ENCODE data around the gene SLIT3. TPM values are rescaled to one million over a fixed set of nuclear protein-coding genes. Genes with fewer than 3 reads are reported as not detected.
A peak's percentile ranks its signal among the peaks of the same experiment; 100 is the strongest.

Gene SLIT3
- total RNA-seq, 1 donor from 2014 or later, result 42.4 TPM

DNA sequence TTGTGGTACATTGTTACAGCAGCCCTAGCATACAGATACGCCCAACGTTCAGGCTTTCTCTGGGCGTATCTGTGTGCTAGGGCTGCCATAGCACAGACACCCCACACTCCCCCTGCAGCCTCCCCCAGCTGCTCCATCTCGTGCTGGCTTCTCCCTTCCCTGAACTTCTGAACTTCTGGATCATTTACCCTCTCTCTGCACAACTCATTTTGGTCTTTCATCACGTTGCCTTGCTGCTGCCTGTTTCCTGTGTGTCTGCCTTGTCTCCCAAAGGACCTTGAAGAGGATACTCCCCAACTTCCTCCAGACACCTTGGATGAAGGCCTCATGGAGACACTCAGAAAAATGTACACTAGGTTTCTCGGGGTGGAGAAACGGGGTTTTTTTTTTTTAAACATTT is 37.3 kb downstream of the SLIT3 start:
- no peak for DNase-seq

DNA sequence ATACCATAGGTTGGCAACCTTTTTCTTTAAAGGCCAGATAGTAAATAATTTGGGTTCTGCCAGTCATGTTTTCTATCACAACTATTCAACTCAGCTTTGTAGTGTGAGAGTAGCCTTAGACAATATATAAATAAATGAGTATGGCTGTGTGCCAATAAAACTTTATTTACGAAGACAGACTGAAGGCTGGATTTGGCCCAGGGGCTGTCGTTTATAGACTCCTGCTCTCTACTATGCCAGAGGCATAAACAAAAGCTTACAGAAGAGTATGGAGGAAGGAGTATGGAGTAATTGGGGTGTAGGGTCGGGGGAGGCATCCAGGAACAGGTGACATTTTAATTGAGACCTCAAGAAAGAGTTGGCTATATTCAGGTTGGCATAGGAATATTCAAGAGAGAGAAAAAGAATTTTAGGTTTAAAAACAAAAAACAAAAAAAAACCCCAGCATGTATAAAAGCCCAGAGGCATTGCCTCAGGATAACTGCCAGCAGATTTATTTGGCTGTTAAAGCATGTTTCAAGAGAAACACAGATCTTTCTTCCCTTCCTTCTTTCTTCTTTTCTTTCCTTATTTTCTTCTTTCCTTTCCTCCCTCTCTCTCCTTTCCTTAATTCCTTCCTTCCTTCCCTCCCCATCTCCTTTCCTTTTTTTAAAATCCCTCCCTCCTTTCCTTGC is 39.9 kb downstream of the SLIT3 start:
- no peak for DNase-seq

- peak; percentile 91 for DNase-seq
Measured at GRCh38 chr5:169258372-169259000, 42.5 kb downstream of the SLIT3 start.

DNA sequence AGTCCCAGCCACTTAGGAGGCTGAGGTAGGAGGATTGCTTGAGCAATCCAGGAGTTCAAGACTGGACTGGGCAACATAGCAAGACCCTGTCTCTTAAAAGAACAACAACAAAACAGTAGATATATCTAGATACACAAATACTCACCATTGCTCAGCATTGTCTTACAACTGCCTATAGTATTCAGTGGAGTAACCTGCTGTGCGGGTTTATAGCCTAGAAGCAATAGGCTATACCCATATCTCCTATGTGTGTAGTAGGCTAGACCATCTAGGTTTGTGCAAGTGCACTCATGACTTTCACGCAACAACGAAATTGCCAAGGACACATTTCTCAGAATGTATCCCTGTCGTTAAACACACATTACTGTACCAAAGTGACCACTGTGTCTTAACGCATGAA is 44.7 kb downstream of the SLIT3 start:
- DNase-seq, result no peak

- DNase-seq, result no peak
Measured at GRCh38 chr5:169253071-169253470, 47.9 kb downstream of the SLIT3 start.

DNA sequence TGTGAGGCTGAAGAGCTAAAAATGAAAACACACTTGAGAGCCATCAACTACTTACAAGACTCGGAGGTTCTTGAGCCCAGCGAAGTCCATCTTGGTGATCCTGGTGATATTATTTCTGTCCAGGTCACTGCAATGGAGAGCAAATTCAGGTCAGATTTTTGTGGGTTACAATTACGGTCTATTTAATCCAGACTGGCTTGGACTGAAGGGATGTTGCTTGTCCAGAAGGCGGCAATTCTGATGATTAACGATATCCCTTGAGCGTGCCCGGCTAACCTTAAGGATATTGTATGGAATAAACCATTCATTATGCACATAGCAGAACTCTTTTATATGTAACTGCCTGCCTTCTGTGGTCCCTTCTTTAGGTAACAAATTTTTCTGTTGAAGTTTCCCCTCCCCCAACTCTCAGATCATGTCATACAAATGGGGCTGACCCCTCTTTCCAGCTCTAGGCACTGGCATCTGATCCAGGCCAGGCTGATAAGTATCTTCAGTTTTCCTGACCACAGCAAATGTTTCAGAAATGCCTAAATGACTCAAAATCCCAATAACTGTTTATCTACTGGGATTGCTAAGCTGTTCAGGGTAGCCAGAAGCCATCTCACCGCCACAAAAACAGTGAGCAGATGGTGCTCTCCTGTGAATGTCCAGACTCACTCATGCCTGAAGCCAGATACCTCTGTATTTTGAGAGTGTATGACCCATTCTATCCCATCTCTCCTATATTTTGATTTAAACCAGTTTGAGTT is 49.4 kb downstream of the SLIT3 start:
- no peak for DNase-seq

- DNase-seq, result no peak
Measured at GRCh38 chr5:169250887-169251286, 50.1 kb downstream of the SLIT3 start.

DNA sequence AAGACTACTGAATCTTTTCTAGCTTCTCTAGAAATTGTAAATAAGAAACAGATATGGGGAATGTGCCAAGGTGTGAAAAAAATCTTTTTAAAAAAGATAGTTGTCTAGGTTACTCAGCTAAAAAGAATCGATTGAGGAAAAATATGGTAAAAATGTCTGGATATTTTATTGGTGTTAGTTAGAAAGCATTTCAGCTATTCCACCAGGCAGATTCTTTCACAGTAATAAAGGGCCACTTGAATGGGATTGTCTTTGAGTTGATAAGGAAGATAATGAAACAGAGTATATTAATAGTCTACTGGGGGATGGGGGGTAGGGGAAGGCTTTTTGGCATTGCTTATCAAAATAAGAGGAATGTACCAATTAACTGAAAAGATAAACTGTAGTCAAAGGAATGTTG is 51.9 kb downstream of the SLIT3 start:
- DNase-seq, result peak; percentile 67

- DNase-seq, result peak; percentile 91
Measured at GRCh38 chr5:169248550-169248949, 52.4 kb downstream of the SLIT3 start.

GRCh38 chr5:169244812-169245211 is 56.1 kb downstream of the SLIT3 start:
- no peak for DNase-seq

DNA sequence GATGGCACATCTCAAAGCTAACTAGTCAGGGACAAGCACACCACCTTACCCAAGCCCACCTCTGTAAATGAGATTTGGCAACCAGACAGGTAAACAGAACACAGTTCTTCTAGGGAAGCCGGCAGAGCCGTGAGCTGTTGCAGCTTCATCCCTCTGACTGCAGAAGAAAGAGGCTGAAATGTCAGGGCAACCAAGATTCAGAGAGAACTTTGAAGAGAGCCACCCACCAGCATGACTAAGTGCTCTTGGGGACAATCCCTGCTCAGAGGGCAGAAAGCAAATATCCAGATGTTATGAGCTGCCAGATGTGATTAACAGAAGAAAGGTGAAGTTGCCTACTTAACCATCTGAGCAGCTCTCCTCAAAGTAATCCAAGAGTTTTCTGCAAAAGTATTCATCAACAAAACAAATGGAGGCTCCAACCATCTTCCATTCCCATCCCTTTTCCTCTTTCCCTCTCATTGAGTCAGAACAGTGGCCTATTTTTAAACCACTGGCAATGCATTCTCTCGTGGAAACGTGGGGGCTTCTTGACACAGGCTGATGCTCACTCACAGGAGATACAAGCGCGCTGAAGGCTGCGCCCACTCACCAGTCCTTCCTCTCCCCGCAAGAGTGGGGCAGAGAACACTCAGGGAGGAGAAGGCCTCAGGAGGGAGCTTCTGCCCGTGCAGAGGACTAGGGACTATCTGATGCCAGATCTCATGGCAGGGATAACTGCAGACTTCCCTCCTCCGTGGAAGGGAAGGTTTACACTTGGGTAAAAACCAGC is 57.1 kb downstream of the SLIT3 start:
- no peak for DNase-seq

GRCh38 chr5:169242849-169243186 is 58.1 kb downstream of the SLIT3 start:
- DNase-seq, result no peak

DNA sequence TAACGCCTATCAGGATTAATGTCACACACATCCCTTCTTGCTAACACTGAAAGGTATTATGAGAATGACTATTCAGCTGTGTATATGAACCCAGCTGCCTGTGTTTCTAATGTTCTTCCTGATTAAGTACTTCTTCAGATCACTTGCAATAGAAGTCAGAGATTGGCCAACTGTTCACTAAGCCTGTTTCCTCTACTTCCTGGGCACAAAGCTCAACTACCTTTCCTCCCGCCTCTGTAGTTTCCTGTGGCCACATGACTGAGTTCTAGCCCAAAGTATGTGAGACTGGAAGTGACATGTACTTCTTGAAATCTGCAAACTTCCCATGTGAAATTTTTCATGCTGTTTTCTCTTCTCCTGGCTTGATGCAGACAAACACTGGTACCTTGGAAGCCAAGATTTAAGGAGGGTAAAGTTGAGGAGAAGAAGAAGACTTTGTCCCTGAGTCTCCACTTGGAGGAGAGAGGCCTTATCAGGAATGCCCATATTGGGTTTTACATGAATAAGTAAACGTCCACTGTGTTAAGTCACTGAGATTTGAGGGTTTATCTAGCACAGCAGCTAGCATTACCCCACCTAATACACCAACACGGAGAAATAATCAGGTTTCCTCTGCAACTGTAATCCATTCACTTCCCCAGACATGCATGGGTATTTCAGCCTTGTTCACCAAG is 58.6 kb downstream of the SLIT3 start:
- no peak for DNase-seq

DNA sequence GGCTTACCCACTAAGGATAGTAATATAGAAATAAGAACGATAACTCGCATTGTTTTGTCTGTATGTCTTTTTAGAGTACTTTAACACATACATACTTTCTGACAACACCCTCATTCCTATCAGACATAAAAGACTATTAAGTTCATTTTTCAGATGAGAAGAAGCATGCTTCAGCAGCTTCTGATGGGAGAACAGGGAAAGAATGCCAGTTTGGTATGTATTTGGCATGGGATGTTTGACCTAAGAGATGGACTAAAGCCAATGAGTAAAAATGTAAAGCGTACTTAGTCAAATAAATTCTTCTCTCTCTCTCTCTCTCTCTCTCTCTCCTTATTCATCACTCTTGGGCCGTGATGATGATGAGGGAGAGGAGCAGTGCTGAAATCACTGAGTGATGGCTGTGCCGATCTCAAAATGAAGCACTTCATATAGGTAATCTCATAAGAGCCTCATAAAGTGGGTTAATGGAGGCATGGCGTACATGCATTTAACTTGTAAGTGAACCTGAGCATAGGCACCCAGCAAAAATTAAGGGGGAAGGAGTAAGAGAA is 71.5 kb downstream of the SLIT3 start:
- no peak for DNase-seq

- no peak for DNase-seq
Measured at GRCh38 chr5:169226895-169227294, 74.0 kb downstream of the SLIT3 start.

- DNase-seq, result no peak
Measured at GRCh38 chr5:169225830-169226356, 75.0 kb downstream of the SLIT3 start.

DNA sequence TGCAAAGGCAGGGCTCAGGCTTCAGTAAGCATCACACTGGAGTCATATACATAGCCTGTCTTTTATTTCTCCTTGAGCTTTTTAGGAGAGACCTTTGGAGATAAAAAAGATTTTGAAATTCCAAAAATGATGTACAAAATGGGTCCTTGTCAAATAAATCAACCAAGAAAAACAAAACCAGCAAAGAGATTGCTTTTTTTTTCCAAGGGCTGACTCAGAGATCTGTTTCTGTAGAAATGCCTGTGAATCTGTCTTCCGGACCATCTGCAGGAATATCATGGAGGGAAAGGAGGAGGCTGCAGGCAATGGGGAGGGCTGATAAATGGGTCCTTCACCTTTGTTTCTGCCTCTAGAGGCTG is 77.4 kb downstream of the SLIT3 start:
- no peak for DNase-seq

DNA sequence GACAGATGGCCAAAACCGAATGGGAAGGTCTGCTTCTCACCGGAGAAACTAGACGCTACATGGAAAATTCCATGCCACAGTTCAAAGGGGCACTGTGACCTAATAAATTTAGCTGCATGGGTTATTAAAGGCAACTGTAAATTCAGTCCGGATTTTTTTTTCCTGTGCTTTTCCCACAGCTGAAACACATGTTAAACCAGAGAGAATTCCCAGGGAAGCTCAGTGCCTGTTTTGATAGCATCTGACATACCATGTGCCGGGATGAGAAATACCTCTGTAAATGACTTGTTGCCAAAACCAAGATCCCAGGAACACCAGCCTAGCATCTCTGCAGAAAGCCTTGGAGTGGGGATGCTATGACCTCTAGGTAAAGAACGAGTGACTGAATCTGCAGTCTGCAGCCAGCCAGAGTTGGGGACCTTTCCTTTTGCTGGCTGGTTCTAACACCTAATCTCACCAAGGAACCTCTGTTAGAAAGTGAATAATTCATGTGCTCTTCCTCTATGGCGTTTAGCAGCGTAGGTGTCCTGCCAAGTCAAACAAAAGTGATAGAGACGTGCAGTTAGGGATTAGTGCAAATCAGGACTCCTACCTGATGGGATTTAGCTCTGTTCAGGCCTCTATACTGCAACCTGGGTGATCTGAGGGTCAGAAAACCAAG is 77.9 kb downstream of the SLIT3 start:
- no peak for DNase-seq

DNA sequence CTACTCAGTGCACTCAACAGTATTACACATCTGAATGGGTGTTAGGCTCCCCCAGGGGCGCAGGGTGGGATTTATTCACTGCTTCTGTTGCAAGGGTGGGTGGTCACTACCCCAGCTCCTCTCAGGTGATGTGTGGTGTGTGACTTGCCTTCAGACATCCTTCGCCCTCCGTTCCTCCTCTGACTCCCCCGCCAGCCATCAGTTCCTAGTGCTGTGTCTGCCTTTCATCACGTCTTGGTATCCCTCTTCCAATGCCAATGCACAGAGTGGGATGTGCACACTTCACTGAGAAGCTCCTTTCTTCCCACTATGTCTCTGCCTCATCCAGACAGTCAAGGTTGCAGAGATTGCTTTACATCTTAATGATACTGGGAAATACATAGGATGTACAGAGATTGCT is 79.4 kb downstream of the SLIT3 start:
- DNase-seq, result no peak

GRCh38 chr5:169219961-169220360 is 81.0 kb downstream of the SLIT3 start:
- DNase-seq, result no peak

GRCh38 chr5:169219351-169219750 is 81.6 kb downstream of the SLIT3 start:
- DNase-seq, result no peak
